ENCODE data around the gene SLC7A1.

- TF ChIP-seq, protein P1, sequence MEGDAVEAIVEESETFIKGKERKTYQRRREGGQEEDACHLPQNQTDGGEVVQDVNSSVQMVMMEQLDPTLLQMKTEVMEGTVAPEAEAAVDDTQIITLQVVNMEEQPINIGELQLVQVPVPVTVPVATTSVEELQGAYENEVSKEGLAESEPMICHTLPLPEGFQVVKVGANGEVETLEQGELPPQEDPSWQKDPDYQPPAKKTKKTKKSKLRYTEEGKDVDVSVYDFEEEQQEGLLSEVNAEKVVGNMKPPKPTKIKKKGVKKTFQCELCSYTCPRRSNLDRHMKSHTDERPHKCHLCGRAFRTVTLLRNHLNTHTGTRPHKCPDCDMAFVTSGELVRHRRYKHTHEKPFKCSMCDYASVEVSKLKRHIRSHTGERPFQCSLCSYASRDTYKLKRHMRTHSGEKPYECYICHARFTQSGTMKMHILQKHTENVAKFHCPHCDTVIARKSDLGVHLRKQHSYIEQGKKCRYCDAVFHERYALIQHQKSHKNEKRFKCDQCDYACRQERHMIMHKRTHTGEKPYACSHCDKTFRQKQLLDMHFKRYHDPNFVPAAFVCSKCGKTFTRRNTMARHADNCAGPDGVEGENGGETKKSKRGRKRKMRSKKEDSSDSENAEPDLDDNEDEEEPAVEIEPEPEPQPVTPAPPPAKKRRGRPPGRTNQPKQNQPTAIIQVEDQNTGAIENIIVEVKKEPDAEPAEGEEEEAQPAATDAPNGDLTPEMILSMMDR (conservative IDR thresholded peaks at IDR 0.05; ENCODE audit: low read length), result no peak
- TF ChIP-seq EZH2phosphoT487 (IDR thresholded peaks at IDR 0.05; ENCODE audit: borderline replicate concordance, low read depth, low read length), result no peak
Observed at GRCh38 chr13:29464105-29464679, 131.3 kb downstream of the SLC7A1 start.
